H1 (cell line): ENCODE data around the gene GSKIP. TPM values are rescaled to one million over a fixed set of nuclear protein-coding genes. Genes with fewer than 3 reads are reported as not detected.

ENCODE experiments used
- CTCF ChIA-PET: fragments of 300-600 bp; sonication (Branson Sonifier 250); formaldehyde crosslinking; loops from one replicate; lab custom pipeline; 2021; ENCODE audit not compliant: partially characterized antibody; lab: Charles Lee
- POLR2A ChIA-PET: fragments of 300-600 bp; sonication (Branson Sonifier 250); formaldehyde crosslinking; loops from one replicate; lab custom pipeline; 2021; ENCODE audit warnings: inconsistent platforms; ENCODE audit not compliant: partially characterized antibody; lab: Charles Lee
- DNase-seq, 2 experiments: peaks; one replicate each; pipeline versions ENCODE4 v3.0.0 to v3.0.0-alpha.2; 2010 to 2022; ENCODE audit warnings: low spot score in 2 of 2, low read depth in 1 of 2, mixed read lengths in 1 of 2
- FAIRE-seq: peaks from 2 replicates; lab custom pipeline; 2011; peaks lifted over from hg19 to GRCh38; lab: Jason Lieb, UNC
- H2AFZ ChIP-seq: 2 replicates; pipeline ENCODE4 v1.8.1; 2012; ENCODE audit warnings: low read length, inconsistent platforms
- H2AK5ac ChIP-seq: 2 replicates; pipeline ENCODE4 v1.6.1; 2013; ENCODE audit warnings: low read depth, low read length
- H2BK120ac ChIP-seq: replicated peaks from 2 replicates; pipeline ENCODE3; 2013; ENCODE audit warnings: low read depth, low read length, inconsistent platforms
- H2BK12ac ChIP-seq: 2 replicates; pipeline ENCODE4 v1.6.1; 2013; ENCODE audit warnings: low read depth, low read length
- H2BK15ac ChIP-seq: 2 replicates; pipeline ENCODE4 v1.6.1; 2013; ENCODE audit warnings: low read length
- H2BK20ac ChIP-seq: 2 replicates; pipeline ENCODE4 v1.6.1; 2013; ENCODE audit warnings: low read length
- H2BK5ac ChIP-seq: 2 replicates; pipeline ENCODE4 v1.6.1; 2013; ENCODE audit warnings: low read depth, low read length
- H3K14ac ChIP-seq: 2 replicates; pipeline ENCODE4 v1.6.1; 2013; ENCODE audit warnings: inconsistent platforms; ENCODE audit not compliant: insufficient read length
- H3K18ac ChIP-seq: 2 replicates; pipeline ENCODE4 v1.6.1; 2013; ENCODE audit warnings: low read length; ENCODE audit errors: extremely low read depth
- H3K23ac ChIP-seq: 2 replicates; pipeline ENCODE4 v1.6.1; 2013; ENCODE audit warnings: inconsistent platforms; ENCODE audit not compliant: insufficient read length
- H3K23me2 ChIP-seq: 2 replicates; pipeline ENCODE4 v1.6.1; 2013; ENCODE audit warnings: low read depth, low read length
- H3K27ac ChIP-seq: 2 replicates; pipeline ENCODE4 v1.6.1; 2011; ENCODE audit warnings: low read depth, low read length, inconsistent platforms
- H3K27me3 ChIP-seq, 4 experiments: replicated peaks in 1 of 4; 1 replicate in 1 of 4; 2 replicates in 3 of 4; pipeline versions ENCODE4 v1.6.1 to v1.8.1; 2011 to 2013; ENCODE audit warnings: low read length in 3 of 4, mild to moderate bottlenecking in 3 of 4, inconsistent platforms in 2 of 4, mixed read lengths in 2 of 4, moderate library complexity in 1 of 4; ENCODE audit not compliant: control insufficient read depth in 3 of 4, insufficient read depth in 3 of 4; ENCODE audit errors: extremely low read depth in 1 of 4
- H3K36me3 ChIP-seq, 4 experiments: 2 replicates each; pipeline versions ENCODE4 v1.6.1 to v1.8.1; 2011 to 2013; ENCODE audit warnings: mild to moderate bottlenecking in 4 of 4, low read length in 3 of 4, moderate library complexity in 2 of 4, control low read depth in 1 of 4, inconsistent platforms in 1 of 4; ENCODE audit not compliant: insufficient read depth in 4 of 4, control insufficient read depth in 2 of 4
- H3K4ac ChIP-seq: replicated peaks from 2 replicates; pipeline ENCODE3; 2013; ENCODE audit warnings: low read length, low read depth, mixed read lengths, inconsistent platforms; ENCODE audit not compliant: insufficient read length
- H3K4me1 ChIP-seq, 4 experiments: replicated peaks in 1 of 4; 1 replicate in 1 of 4; 2 replicates in 3 of 4; pipeline versions ENCODE4 v1.6.1 to v1.8.1; 2011 to 2013; ENCODE audit warnings: low read length in 3 of 4, inconsistent platforms in 2 of 4, mixed read lengths in 1 of 4; ENCODE audit not compliant: insufficient read depth in 4 of 4, control insufficient read depth in 3 of 4
- H3K4me2 ChIP-seq, 2 experiments: 2 replicates each; pipeline versions ENCODE4 v1.6.1 to v1.8.1; 2011 to 2013; ENCODE audit warnings: low read depth in 2 of 2, low read length in 2 of 2, control low read depth in 1 of 2, inconsistent platforms in 1 of 2, mild to moderate bottlenecking in 1 of 2; ENCODE audit not compliant: insufficient read depth in 1 of 2
- H3K4me3 ChIP-seq, 4 experiments: fragments of 200-600, 300-600 bp in 1 of 4; sonication (generic), shearing (Covaris generic), sonication (Bioruptor Twin) in 1 of 4; 2 replicates each; pipeline versions ENCODE4 v1.5.1 to v1.8.1; 2011 to 2016; ENCODE audit warnings: low read length in 4 of 4, low read depth in 3 of 4, control low read depth in 2 of 4, inconsistent platforms in 2 of 4, mild to moderate bottlenecking in 2 of 4, mixed read lengths in 1 of 4, moderate library complexity in 1 of 4; ENCODE audit not compliant: insufficient read depth in 2 of 4; ENCODE audit errors: extremely low read depth in 1 of 4
- H3K56ac ChIP-seq: replicated peaks from 2 replicates; pipeline ENCODE3; 2013; ENCODE audit warnings: low read depth, mild to moderate bottlenecking, mixed read lengths, low read length, inconsistent platforms; ENCODE audit not compliant: insufficient read length
- H3K79me1 ChIP-seq: 2 replicates; pipeline ENCODE4 v1.6.1; 2013; ENCODE audit warnings: low read depth, low read length, control low read depth
- H3K79me2 ChIP-seq, 2 experiments: 2 replicates each; pipeline versions ENCODE4 v1.6.1 to v1.8.1; 2012 to 2013; ENCODE audit warnings: low read length in 2 of 2, mild to moderate bottlenecking in 2 of 2, inconsistent platforms in 1 of 2; ENCODE audit not compliant: insufficient read depth in 2 of 2, control insufficient read depth in 1 of 2
- H3K9ac ChIP-seq, 4 experiments: replicated peaks in 1 of 4; 1 replicate in 1 of 4; 2 replicates in 3 of 4; pipeline versions ENCODE4 v1.6.1 to v1.8.1; 2011 to 2013; ENCODE audit warnings: low read depth in 3 of 4, low read length in 3 of 4, control low read depth in 2 of 4, mild to moderate bottlenecking in 2 of 4, moderate library complexity in 2 of 4, inconsistent platforms in 1 of 4; ENCODE audit errors: extremely low read depth in 1 of 4
- H3K9me3 ChIP-seq, 2 experiments: 2 replicates each; pipeline versions ENCODE4 v1.6.1 to v1.8.1; 2012 to 2013; ENCODE audit warnings: mild to moderate bottlenecking in 2 of 2, moderate library complexity in 2 of 2, control low read depth in 1 of 2, inconsistent platforms in 1 of 2, low read depth in 1 of 2, low read length in 1 of 2, mixed read lengths in 1 of 2; ENCODE audit not compliant: insufficient read depth in 2 of 2
- H4K20me1 ChIP-seq, 2 experiments: replicated peaks in 1 of 2; 2 replicates each; pipeline versions ENCODE3 to v1.8.1; 2011 to 2013; ENCODE audit warnings: inconsistent platforms in 2 of 2, low read length in 2 of 2, mild to moderate bottlenecking in 1 of 2; ENCODE audit not compliant: insufficient read depth in 2 of 2, control insufficient read depth in 1 of 2
- H4K5ac ChIP-seq: 2 replicates; pipeline ENCODE4 v1.6.1; 2013; ENCODE audit warnings: low read length, low read depth, mixed read lengths, inconsistent platforms; ENCODE audit not compliant: insufficient read length
- H4K8ac ChIP-seq: 2 replicates; pipeline ENCODE4 v1.8.0; 2013; ENCODE audit warnings: mild to moderate bottlenecking, moderate library complexity, low read length, inconsistent platforms; ENCODE audit not compliant: insufficient read depth; ENCODE audit errors: extremely low read depth
- H4K91ac ChIP-seq: replicated peaks from 2 replicates; pipeline ENCODE3; 2013; ENCODE audit warnings: low read length, mixed read lengths, inconsistent platforms; ENCODE audit not compliant: insufficient read length
- EP300 ChIP-seq, 2 experiments: IDR thresholded peaks; 1 replicate in 1 of 2; 2 replicates in 1 of 2; pipeline ENCODE4 v1.6.1; 2011 to 2012; ENCODE audit warnings: low read depth in 2 of 2, low read length in 2 of 2, mild to moderate bottlenecking in 2 of 2, borderline replicate concordance in 1 of 2, inconsistent platforms in 1 of 2, moderate library complexity in 1 of 2
- GABPA ChIP-seq: IDR thresholded peaks from 2 replicates; pipeline ENCODE4 v1.6.1; 2011; ENCODE audit warnings: mild to moderate bottlenecking, low read length, moderate library complexity, borderline replicate concordance; ENCODE audit not compliant: insufficient read depth
- POLR2A ChIP-seq, 2 experiments: IDR thresholded peaks; 1 replicate in 1 of 2; 2 replicates in 1 of 2; pipeline ENCODE4 v1.6.1; 2011; ENCODE audit warnings: low read depth in 2 of 2, low read length in 2 of 2, mild to moderate bottlenecking in 2 of 2; ENCODE audit errors: control extremely low read depth in 1 of 2
- RFX5 ChIP-seq: IDR thresholded peaks from 2 replicates; pipeline ENCODE4 v1.6.1; 2011; ENCODE audit warnings: low read depth, low read length, improper control_type of control experiment, borderline replicate concordance
- TAF1 ChIP-seq: IDR thresholded peaks from 2 replicates; pipeline ENCODE4 v1.6.1; 2011; ENCODE audit warnings: mild to moderate bottlenecking, low read depth, low read length
- TBP ChIP-seq: IDR thresholded peaks from 2 replicates; pipeline ENCODE4 v1.6.1; 2011; ENCODE audit warnings: low read depth, low read length, improper control_type of control experiment
- TEAD4 ChIP-seq: IDR thresholded peaks from 2 replicates; pipeline ENCODE4 v1.6.1; 2012; ENCODE audit warnings: low read depth, low read length, inconsistent platforms, mixed read lengths
- WGBS, 2 experiments: shearing (Covaris generic) in 1 of 2; methylation state at CpG; one replicate each; pipeline versions ENCODE4 v1.1.6 to v1.1.7; 2013 to 2015; ENCODE audit warnings: low lambda C conversion rate in 2 of 2, mixed read lengths in 2 of 2, inconsistent platforms in 1 of 2, low coverage in 1 of 2, missing lambda C conversion rate in 1 of 2; ENCODE audit not compliant: insufficient replicate concordance in 2 of 2, insufficient coverage in 1 of 2, insufficient read length in 1 of 2; ENCODE audit errors: extremely low coverage in 1 of 2, missing lambda C conversion rate in 1 of 2; 5-methylcytosine and 5-hydroxymethylcytosine counted together
- polyA plus RNA-seq, 7 experiments: library from polyadenylated mRNA; depleted of rRNA in 3 of 7; stranded (reverse) in 5 of 7; unstranded in 2 of 7; fragments of >200 nt in 5 of 7; fragments of 200-250 nt in 2 of 7; gene quantifications; 1 replicate in 5 of 7; 2 replicates in 1 of 7; 4 replicates in 1 of 7; pipeline versions ENCODE4 v1.2.1 to v1.2.3, GENCODE V29; 2011 to 2013; ENCODE audit warnings: missing spikeins in 2 of 7, mixed read lengths in 2 of 7
- total RNA-seq: library from RNA; stranded (reverse); fragmentation: NEBNext Ultra II Directional; extraction: Animal tissue kit (Norgen Biotek cat#: 25700); gene quantifications from 2 replicates; pipeline ENCODE4 v1.2.1, GENCODE V29; 2021

GSKIP gene
- total and polyA plus RNA-seq, 2 of the 8 experiments (the other 6 are each of a cell fraction or from before 2014, with no cell fraction given), result 20.3 to 37.1 TPM

GRCh38 chr14:96373538-96373937, 10.2 kb downstream of the GSKIP start:
- H4K20me1 ChIP-seq, result peaks cover 0 to 3% of the 10 kb centered on the region in 2 experiments
- no peak for FAIRE-seq
- TF ChIP-seq POLR2A (IDR thresholded peaks at IDR 0.05; ENCODE audit: control extremely low read depth in 1 of 2, low read depth in 2 of 2, low read length in 2 of 2) (no peak), TAF1 (no peak), TEAD4 (no peak), RFX5 (no peak), TBP (no peak), GABPA (no peak), EP300 (IDR thresholded peaks at IDR 0.05; ENCODE audit: borderline replicate concordance in 1 of 2, low read depth in 2 of 2, low read length in 2 of 2) (no peak)

More at GRCh38 chr14:96373538-96373937, 10.2 kb downstream of the GSKIP start:
- POLR2A ChIA-PET, result interaction anchor here (1.3 kb wide), 1 partner anchor 17 kb away, joined by 4 read pairs; no protein-coding TSS in a partner anchor
- no peak overlapping the region for H3K56ac ChIP-seq
- no peak overlapping the region for H3K23ac ChIP-seq
- H3K23me2 ChIP-seq, result no peaks in the 10 kb centered on the region
- DNase-seq, result no peak
- H2BK15ac ChIP-seq, result no peak overlapping the region
- whole genome bisulfite sequencing, 2 experiments, result 91 to 100% methylated on average over 1 to 3 of the region's 3 CpGs
- no peak overlapping the region for H3K27ac ChIP-seq
- H3K36me3 ChIP-seq, result peaks cover 0 to 3% (median 2%) of the 10 kb centered on the region in 4 experiments; a peak in 2 of 8 replicates
- H3K4me1 ChIP-seq, result peaks cover 0 to 7% (median 0%) of the 10 kb centered on the region in 4 experiments; a peak in 2 of 7 replicates
- no peak overlapping the region for H4K8ac ChIP-seq
- no peak overlapping the region for H2AFZ ChIP-seq
- no peak overlapping the region for H2BK12ac ChIP-seq
- no peak overlapping the region for H4K91ac ChIP-seq
- H2BK120ac ChIP-seq, result no peak overlapping the region
- H3K79me2 ChIP-seq, result peaks cover 0 to 46% of the 10 kb centered on the region in 2 experiments; a peak in 3 of 4 replicates
- CTCF ChIA-PET, result no interaction called here
- no peak overlapping the region for H2BK20ac ChIP-seq
- no peak overlapping the region for H2AK5ac ChIP-seq
- H3K4me3 ChIP-seq, result no peak overlapping the region
- no peak overlapping the region for H3K14ac ChIP-seq
- no peak overlapping the region for H3K4ac ChIP-seq
- no peak overlapping the region for H4K5ac ChIP-seq
- no peak overlapping the region for H3K4me2 ChIP-seq
- H3K18ac ChIP-seq, result no peak overlapping the region
- H3K9ac ChIP-seq, result no peak overlapping the region
- H3K79me1 ChIP-seq, result peaks cover 4% of the 10 kb centered on the region; the same call in 1 of the 2 replicates
- peaks cover 0 to 7% of the 10 kb centered on the region in 2 experiments; a peak in 2 of 4 replicates for H3K9me3 ChIP-seq
- no peaks in the 10 kb centered on the region for H3K27me3 ChIP-seq
- no peak overlapping the region for H2BK5ac ChIP-seq
